NCI-H187 treated with DMSO at 0.1 percent for 48 hours (cell line): ENCODE results near the gene FCRL2.

Source experiments
- DNase-seq: peaks from one replicate; lab custom pipeline; 2025; lab: John Stamatoyannopoulos, UW

The FCRL2 gene

DNA sequence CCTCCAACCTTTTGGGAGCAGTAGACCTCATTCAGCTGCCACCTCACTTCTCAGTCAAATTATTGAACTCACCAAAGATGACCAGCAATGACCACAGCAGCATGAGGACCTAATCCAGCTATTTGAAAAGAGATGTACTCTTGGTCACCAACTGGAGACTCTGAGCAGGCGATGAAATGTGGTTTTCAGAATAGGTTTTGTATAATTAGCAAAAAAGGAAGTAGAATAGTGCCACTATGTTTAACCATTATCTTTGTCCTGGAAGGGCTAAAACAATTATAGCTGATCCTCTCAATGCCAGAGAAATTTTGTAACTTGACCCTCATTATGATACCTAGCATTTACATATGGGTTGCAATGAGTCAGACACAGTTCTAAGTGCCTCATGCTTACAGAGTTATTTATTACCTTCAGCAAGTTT is at the start of gene FCRL2:
Gene FCRL2, minus strand, starts transcription at position 162 of the 421 bp plus-strand sequence. Its CDS starts 59 bp downstream, at position 103.
- DNase-seq, result no peak

DNA sequence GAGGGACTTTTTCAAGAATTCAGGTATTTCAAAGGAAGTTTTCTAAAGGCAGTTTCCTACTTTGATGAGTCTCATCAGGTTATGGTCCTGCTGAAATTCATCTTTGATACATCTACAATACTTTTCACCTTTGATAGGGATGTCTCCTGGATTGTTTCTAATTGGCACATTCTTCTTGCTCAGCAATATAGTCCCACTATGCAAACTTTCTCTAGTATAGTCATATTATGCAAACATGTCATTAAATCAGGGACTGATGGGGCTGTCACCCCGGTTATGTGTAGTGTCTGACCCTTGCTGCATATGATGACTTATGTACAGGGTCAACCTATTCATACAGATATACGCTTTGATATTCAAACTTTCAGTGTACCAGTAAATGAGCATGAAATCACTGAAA is 43.4 kb upstream of the FCRL2 start:
- DNase-seq, result no peak

GRCh38 chr1:157819896-157820295 is 43.0 kb upstream of the FCRL2 start, which contains the start of gene FCRL1:
FCRL1 (minus strand) TSS chr1:157820120; CDS start chr1:157820037, 83 bp downstream.
- DNase-seq, result no peak

DNA sequence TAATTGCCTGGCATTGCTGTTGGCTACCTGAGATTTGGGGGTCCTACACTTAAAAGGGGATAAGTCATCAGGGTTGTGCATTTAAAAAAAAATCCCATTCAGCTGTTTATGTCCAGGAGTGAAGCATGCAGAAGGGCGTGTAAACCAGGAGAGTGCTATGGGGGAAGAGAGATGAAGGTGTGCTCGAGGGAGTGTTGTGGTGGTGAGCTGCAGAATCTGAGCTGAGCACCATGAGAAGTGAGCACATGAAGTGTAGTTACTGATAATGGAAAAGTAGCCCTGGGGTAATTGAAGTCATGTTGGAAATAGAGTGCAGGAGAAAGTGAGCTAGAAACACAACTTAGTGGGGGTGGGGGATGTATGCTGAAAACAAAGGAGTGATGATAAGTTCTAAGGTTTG is 42.3 kb upstream of the FCRL2 start:
- DNase-seq, result no peak

- no peak for DNase-seq
These were observed 36.3 kb upstream of the FCRL2 start for GRCh38 chr1:157813269-157813668.

DNA sequence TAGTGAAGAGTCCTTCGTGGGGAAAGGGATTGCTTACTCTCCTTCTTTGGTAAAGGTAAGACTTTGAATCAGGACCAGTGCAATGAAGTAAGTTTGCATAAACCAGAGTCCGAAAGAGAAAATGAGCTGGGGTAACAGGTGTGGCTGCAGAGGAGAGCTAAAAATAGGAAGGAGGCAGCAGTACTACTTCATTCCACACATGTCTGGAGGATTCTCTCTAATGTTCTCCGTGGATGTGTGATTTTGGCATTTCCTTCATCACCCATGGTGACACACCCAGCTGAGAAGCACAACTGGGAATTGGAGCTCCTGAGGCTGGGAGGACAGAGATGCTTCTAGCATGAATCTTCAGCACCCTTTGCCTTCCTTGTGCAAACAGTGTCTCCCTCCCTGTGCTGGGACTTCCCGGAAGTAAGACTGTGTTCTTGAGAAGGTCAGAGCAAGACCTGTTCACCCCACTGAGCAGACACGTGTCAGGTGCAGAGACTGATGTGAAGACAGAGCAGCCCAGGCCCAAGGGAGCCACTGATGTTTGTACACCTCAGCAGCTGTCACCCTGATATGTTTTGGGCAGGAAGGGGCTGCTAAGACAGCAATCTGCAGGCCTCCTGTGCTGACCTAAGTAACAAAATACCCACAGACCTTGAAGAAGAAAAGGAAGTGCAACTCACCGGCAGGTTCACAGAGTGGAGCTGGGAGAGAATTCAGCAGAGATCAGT is 29.7 kb upstream of the FCRL2 start:
- no peak for DNase-seq

- no peak for DNase-seq
These were observed 26.9 kb upstream of the FCRL2 start for GRCh38 chr1:157803851-157804250.

GRCh38 chr1:157799996-157800395 is 23.1 kb upstream of the FCRL2 start:
- no peak for DNase-seq

DNA sequence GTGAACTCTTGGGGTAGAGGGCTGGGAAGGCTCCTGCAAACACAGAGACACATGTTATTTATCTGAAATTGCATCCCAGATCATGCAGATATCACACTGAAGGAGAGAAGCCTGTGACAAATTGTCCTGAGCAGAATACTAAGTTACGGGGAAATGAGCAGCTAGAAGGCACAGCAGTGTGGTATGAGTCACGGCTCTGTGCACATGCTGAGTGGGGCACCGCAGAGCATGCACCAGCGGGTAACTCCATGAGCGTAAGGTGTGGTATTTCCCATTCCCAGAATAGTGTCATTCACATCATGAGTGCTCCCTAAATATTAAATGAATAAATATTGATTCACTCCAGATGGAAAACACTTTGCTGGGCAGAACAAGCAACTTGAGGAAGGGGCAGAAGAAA is 21.3 kb upstream of the FCRL2 start:
- no peak for DNase-seq

DNA sequence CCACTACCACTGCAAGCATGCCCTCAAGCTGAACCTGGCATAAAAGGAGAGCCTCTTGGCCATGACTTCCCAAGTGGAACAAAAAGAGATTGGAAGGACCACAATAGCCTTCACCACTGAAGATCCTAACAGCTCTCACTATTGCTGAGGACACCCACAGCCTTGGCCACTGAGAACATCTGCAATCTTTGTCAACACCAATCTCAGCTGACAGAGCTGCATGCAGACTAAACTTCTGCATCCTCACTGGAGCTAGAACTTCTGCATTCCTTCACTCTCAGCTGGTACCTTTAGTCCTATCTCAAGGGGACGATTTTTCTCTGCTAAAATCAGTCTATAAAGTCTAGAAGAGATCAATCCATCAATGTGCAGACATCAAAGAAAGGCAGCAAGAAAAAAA is 8.3 kb upstream of the FCRL2 start:
- DNase-seq, result no peak

DNA sequence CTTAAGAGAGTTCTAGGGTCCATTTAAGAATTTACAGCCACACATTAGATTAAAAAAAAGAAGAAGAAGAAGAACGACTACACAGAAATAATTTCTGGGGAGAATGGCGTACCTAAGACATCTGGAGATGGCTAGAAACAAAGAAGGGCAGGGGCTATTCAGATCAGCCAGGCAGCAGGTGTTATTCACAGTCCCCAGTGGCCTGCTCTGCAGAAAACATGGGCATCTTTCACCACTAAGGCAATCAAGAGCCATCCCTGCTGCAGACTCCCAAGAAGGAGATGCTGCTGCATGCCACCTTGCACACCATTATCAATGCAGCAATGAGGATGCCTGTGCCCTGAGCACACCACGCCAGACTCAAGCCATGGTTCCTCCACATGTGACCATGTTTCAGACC is 7.9 kb upstream of the FCRL2 start:
- DNase-seq, result no peak

GRCh38 chr1:157782931-157783330 is 6.0 kb upstream of the FCRL2 start:
- no peak for DNase-seq

DNA sequence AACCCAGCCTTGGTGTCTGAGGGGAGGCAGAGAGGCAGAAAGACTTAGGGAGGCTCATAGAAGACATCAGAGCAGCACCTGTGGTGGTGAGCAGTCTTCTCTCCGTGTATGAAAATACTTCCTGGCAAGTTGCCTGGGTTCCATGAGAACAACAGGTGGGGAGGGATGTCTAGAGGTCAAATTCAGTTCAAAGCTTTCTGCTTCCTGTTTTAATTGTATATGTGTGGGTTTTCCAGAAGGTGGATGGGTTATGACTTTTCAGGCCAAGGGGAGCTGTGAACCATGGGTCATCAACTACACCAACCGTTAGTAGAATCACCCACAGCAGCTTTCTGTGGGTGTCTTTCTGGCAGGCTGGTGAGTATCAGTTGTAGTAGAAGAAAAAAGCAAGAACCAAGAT is 4.1 kb upstream of the FCRL2 start:
- no peak for DNase-seq

GRCh38 chr1:157775101-157775870 is 1.6 kb downstream of the FCRL2 start:
- no peak for DNase-seq

DNA sequence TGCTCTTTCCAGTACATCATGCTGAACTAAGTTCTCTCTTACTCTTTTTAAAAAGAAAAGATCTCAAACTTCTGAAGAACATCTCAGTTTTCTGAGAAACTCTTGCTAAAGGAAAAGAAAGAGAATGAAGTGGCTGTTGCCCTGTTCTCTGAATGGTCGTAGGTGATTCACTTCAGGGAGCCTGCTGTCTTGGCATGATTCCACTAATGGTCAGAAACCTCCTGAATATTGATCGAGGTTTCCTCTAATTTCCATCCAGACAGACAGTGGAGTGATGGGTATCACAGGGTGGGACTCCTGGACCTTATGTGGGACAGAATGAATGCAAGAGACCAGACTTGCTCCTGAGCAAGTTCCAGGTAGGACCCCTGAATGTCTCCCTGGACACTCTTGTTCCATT is 2.5 kb downstream of the FCRL2 start:
- no peak for DNase-seq

- no peak for DNase-seq
These were observed 3.2 kb downstream of the FCRL2 start for GRCh38 chr1:157773493-157774350.

- no peak for DNase-seq
These were observed 5.1 kb downstream of the FCRL2 start for GRCh38 chr1:157771661-157772425.

- DNase-seq, result no peak
These were observed 6.4 kb downstream of the FCRL2 start for GRCh38 chr1:157770442-157771043.

GRCh38 chr1:157766792-157767191 is 10.1 kb downstream of the FCRL2 start:
- no peak for DNase-seq

GRCh38 chr1:157758018-157758417 is 18.9 kb downstream of the FCRL2 start:
- no peak for DNase-seq

- no peak for DNase-seq
These were observed 23.3 kb downstream of the FCRL2 start for GRCh38 chr1:157753611-157754010.
